ENCODE results near the gene ITIH4. TPM values are rescaled to one million over a fixed set of nuclear protein-coding genes. Genes with fewer than 3 reads are reported as not detected.

Gene ITIH4
- total RNA-seq, 1 experiment from 2014 or later: 0.80 TPM

GRCh38 chr3:52847241-52847640 is 16.8 kb upstream of the ITIH4 start:
- no peaks in the 10 kb centered on the region for H3K4me1 ChIP-seq (ENCODE audit: insufficient read depth, low read length)
- intact Hi-C loops (cut with micrococcal nuclease): no loop called here
- H2AFZ ChIP-seq (ENCODE audit: low read length): no peak overlapping the region
- H3K27ac ChIP-seq (ENCODE audit: low read length): no peak overlapping the region
- no peaks in the 10 kb centered on the region for H3K79me2 ChIP-seq (ENCODE audit: low read length)
- no peaks in the 10 kb centered on the region for H3F3A ChIP-seq (ENCODE audit: low read length, unreplicated experiment)
- DNase-seq (no peak), ATAC-seq (no peak)
- peaks cover 3% of the 10 kb centered on the region for H3K36me3 ChIP-seq (ENCODE audit: low read depth, low read length)
- no peak overlapping the region for H3K4me3 ChIP-seq (ENCODE audit: low read length)
- no peaks in the 10 kb centered on the region for H3K27me3 ChIP-seq (ENCODE audit: low read length)
- no peaks in the 10 kb centered on the region for H3K9me3 ChIP-seq (ENCODE audit: low read length)
- TF ChIP-seq EZH2phosphoT487 (IDR thresholded peaks at IDR 0.05; ENCODE audit: borderline replicate concordance, low read length): no peak
- no peak for TF ChIP-seq CTCF (conservative IDR thresholded peaks at IDR 0.05; ENCODE audit: low read depth, low read length)
- TF ChIP-seq EZH2 (IDR thresholded peaks at IDR 0.05; ENCODE audit: low read length, unreplicated experiment): no peak
- no TSS peak for BruUV-seq (replicated peaks)
- H3K9me2 ChIP-seq (replicated peaks; ENCODE audit: low read length): no peaks in the 10 kb centered on the region
- H4K20me1 ChIP-seq (ENCODE audit: low read length): no peaks in the 10 kb centered on the region
- no peak overlapping the region for H3K9ac ChIP-seq (ENCODE audit: low read length)
- ChIA-PET POLR2A (ENCODE audit: unreplicated experiment) (no interaction called here), CTCF (no interaction called here)
- no peak overlapping the region for H3K4me2 ChIP-seq (ENCODE audit: low read length)

DNA sequence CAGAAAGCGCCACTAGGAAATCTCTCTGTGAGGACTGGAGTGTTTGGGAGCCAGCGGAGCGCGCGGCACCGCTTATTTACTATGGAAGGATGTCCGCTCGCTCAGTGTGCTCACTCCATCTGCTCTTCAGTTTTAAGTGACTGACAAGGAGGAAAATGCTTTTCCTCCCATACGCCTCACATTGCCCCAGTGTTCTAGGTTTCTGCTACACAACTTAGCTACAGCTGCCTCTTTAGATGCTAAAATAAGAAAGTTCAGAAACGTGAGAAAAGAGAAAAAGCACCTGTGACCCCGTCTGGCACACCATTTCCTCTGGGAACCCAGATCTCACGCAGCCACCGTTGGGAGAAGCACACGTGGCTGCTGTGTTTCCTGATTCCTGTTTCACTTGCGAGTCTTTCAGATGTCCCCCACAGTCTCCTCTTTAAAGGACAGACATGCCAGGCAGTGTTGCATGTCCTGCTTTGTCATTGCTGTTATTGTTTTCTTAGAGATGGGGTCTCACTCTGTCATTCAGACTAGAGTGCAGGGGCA is 16.0 kb upstream of the ITIH4 start:
- POLR2A ChIA-PET (ENCODE audit: unreplicated experiment): no interaction called here
- H3K4me1 ChIP-seq (ENCODE audit: insufficient read depth, low read length): no peaks in the 10 kb centered on the region
- no peaks in the 10 kb centered on the region for H3F3A ChIP-seq (ENCODE audit: low read length, unreplicated experiment)
- no peaks in the 10 kb centered on the region for H3K27me3 ChIP-seq (ENCODE audit: low read length)
- no peaks in the 10 kb centered on the region for H3K9me3 ChIP-seq (ENCODE audit: low read length)
- no peak for DNase-seq
- intact Hi-C loops (cut with micrococcal nuclease): no loop called here
- peaks cover 3% of the 10 kb centered on the region for H3K36me3 ChIP-seq (ENCODE audit: low read depth, low read length)
- no peak overlapping the region for H3K9ac ChIP-seq (ENCODE audit: low read length)
- TF ChIP-seq EZH2phosphoT487 (IDR thresholded peaks at IDR 0.05; ENCODE audit: borderline replicate concordance, low read length) (no peak), EZH2 (IDR thresholded peaks at IDR 0.05; ENCODE audit: low read length, unreplicated experiment) (no peak), CTCF (conservative IDR thresholded peaks at IDR 0.05; ENCODE audit: low read depth, low read length) (no peak)
- no peak for ATAC-seq
- no peak overlapping the region for H2AFZ ChIP-seq (ENCODE audit: low read length)
- no peak overlapping the region for H3K4me3 ChIP-seq (ENCODE audit: low read length)
- no peaks in the 10 kb centered on the region for H4K20me1 ChIP-seq (ENCODE audit: low read length)
- no peak overlapping the region for H3K27ac ChIP-seq (ENCODE audit: low read length)
- CTCF ChIA-PET: no interaction called here
- BruUV-seq (replicated peaks): no TSS peak
- H3K79me2 ChIP-seq (ENCODE audit: low read length): no peaks in the 10 kb centered on the region
- no peak overlapping the region for H3K4me2 ChIP-seq (ENCODE audit: low read length)
- no peaks in the 10 kb centered on the region for H3K9me2 ChIP-seq (replicated peaks; ENCODE audit: low read length)

- Histone ChIP-seq H3K4me1 (ENCODE audit: insufficient read depth, low read length) (no peaks in the 10 kb centered on the region), H3F3A (ENCODE audit: low read length, unreplicated experiment) (no peaks in the 10 kb centered on the region), H3K36me3 (ENCODE audit: low read depth, low read length) (peaks cover 3% of the 10 kb centered on the region; the same call in 1 of the 2 replicates), H2AFZ (ENCODE audit: low read length) (no peak overlapping the region), H3K9me3 (ENCODE audit: low read length) (no peaks in the 10 kb centered on the region), H4K20me1 (ENCODE audit: low read length) (no peaks in the 10 kb centered on the region), H3K79me2 (ENCODE audit: low read length) (no peaks in the 10 kb centered on the region), H3K4me2 (ENCODE audit: low read length) (no peak overlapping the region), H3K27ac (ENCODE audit: low read length) (no peak overlapping the region), H3K27me3 (ENCODE audit: low read length) (no peaks in the 10 kb centered on the region), H3K4me3 (ENCODE audit: low read length) (no peak overlapping the region), H3K9me2 (replicated peaks; ENCODE audit: low read length) (no peaks in the 10 kb centered on the region), H3K9ac (ENCODE audit: low read length) (no peak overlapping the region)
- TF ChIP-seq CTCF (conservative IDR thresholded peaks at IDR 0.05; ENCODE audit: low read depth, low read length) (peak; percentile 52), EZH2 (IDR thresholded peaks at IDR 0.05; ENCODE audit: low read length, unreplicated experiment) (no peak)
- no peak for ATAC-seq
- DNase-seq: no peak
- no TSS peak for BruUV-seq (replicated peaks)
- POLR2A ChIA-PET (ENCODE audit: unreplicated experiment): interaction anchor here (0.6 kb wide), 1 partner anchor 87 kb away, joined by 3 read pairs; no protein-coding TSS in a partner anchor
- intact Hi-C loops (cut with micrococcal nuclease): no loop called here
- CTCF ChIA-PET: interaction anchor here (0.6 kb wide), 1 partner anchor 15 kb away, joined by 3 read pairs; no protein-coding TSS in a partner anchor
These were observed 15.4 kb upstream of the ITIH4 start for GRCh38 chr3:52845691-52846431.

Measured in PC-3 (cell line).